MV-4-11 (cell line): ENCODE results near the gene ARHGEF10L.
"Not testable (repeated sequence)": the region's sequence is repeated elsewhere in the genome, so short reads cannot be mapped to it uniquely, and the experiment has no call there.

Source experiments
- DNase-seq: peaks from one replicate; lab custom pipeline; 2025; lab: John Stamatoyannopoulos, UW

The ARHGEF10L gene

GRCh38 chr1:17735793-17736192, 196.3 kb downstream of the ARHGEF10L start:
- no peak for DNase-seq

DNA sequence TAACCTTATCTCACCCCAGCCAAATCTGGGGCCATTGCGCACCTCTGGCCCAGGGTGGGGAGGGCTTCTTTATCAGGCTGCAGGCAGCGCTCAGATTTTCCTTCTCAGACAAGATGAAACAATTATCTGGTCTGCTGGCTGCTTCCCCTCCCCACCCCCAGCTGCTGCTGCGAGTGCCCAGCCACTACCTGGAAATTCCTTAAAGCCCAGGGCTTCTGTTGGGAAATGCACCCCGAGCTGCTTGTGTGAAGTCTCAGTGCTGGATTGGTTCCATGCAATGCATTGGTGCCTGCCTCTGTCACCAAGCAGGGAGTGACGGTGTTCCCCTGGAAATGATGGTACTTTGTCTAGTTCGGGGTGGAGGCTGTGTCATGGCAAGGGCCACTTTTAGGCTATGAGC, 197.1 kb downstream of the ARHGEF10L start:
- DNase-seq, result no peak

DNA sequence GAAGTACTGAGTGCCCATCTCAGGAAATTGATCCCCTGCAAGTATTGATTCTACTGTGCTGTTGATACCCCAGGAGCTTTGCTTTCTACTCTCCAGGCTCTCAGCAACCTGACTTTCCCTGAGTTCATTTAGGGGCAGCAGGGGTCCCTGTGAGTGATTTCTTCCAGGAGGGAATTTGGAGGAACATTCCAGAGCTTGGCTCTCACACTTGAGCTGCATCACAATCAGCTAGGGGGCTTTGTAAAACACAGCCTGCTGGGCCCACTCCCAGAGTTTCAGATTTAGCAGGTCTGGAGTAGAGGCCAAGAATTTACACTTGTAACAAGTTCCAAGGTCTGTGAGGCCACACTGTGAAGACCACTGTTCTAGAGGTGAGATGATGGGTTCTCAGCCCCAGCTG, 199.6 kb downstream of the ARHGEF10L start:
- no peak for DNase-seq

DNA sequence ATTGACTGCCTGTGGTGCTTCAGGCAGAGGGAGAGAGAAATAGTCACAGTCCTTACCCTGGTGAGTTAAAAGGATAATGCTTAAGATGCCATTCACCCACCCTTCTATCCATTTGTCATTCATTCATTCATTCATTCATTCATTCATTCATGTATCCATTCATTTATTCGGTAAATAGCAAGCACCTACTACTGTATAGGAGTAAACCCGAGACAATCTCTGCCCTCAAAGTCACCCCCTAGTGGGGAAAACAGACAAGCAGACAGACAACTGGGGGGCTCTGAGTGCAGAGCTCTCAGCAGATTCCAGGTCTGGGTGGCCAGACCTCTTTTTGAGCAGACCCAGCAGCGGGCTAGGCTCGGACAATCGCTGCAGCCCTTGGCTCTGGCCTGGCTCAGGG, 201.6 kb downstream of the ARHGEF10L start:
- DNase-seq, result no peak

GRCh38 chr1:17742583-17742982, 203.1 kb downstream of the ARHGEF10L start:
- DNase-seq, result no peak

GRCh38 chr1:17743008-17743647, 203.6 kb downstream of the ARHGEF10L start:
- no peak for DNase-seq

- no peak for DNase-seq
These were observed 204.4 kb downstream of the ARHGEF10L start for GRCh38 chr1:17743925-17744324.

DNA sequence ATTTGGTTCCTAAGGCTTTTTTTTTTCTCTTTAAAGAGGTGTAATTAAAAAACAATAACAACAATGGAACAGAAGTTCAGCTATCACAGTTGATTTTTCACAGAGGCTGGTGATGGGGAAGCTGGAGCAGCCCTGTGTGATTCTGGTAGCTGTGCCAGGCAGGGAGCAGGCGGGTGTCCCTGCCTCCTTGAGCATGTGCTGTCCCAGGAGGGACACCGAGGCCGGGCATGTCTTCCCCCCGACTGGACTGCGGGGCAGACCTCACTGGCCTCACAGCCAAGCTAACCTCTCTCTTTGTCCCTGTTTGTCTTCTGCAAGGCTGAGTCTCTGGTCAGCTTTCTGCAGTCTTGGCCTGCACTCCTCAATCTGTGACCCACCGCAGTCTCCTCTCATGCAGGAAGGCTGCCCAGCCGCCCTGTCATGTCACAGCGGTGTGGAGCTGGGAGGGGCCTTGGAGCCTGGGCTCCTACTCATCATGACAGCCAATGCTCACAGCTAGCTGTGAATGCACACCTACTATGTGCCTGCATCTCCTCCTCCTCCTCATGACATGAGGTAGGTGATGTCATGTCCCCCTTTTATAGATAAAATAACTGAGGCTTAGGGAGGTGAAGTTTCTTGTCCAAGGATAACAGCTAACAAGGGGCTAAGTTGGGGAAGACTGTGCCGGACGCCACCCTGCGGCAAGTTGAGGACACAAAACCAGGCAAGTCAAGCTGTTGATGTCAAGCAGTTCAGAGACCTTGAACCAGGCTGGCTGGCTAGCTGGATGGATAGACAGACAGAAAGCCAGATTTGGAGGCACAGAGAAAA, 205.4 kb downstream of the ARHGEF10L start:
- DNase-seq, result no peak

GRCh38 chr1:17745479-17745955, 206.0 kb downstream of the ARHGEF10L start:
- DNase-seq, result no peak

DNA sequence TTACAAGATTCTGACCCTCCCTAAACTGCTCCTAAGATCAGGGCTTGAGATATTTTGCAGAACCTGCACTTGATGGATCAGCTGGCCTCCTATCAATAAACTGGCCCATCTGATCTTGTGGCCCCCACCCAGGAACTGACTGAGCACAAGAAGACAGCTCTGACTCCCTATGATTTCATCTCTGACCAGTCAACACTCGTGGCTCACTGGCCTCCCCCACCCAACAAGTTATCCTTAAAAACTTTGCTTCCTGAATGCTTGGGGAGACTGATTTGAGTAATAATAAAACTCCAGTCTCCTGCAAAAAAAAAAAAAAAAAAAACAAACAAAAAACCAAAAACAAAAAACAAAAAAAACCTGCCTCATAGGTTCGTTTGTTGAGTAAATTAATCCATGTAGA, 206.8 kb downstream of the ARHGEF10L start:
- not testable (repeated sequence) for DNase-seq

DNA sequence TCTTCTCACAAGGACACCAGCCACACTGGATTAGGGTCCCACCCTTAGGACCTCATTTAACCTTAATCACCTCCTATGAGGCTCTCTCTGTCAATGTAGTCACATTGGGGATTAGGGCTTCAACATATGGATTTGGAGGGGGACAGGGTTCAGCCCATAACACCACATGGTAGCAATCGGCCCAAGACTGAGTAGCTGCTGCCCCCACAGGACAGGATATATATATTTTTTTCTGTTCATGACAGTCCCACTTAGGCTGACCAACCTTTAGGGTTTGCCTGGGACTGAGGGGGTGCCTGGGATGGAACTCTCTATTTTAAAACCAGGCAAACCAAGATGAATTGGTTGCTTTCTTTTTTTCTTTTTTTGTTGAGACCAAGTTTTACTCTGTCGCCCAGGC, 207.4 kb downstream of the ARHGEF10L start:
- no peak for DNase-seq
